Keratinocyte (primary cell): Measurements from ENCODE around the gene YTHDC1.

ENCODE experiments used
- CTCF ChIP-seq, 3 experiments: IDR thresholded peaks in 1 of 3; conservative IDR thresholded peaks in 1 of 3; optimal IDR thresholded peaks in 1 of 3; 2 replicates in 2 of 3; 3 replicates in 1 of 3; pipeline versions ENCODE3 to v1.5.1; 2011; ENCODE audit warnings: low read length in 3 of 3, mild to moderate bottlenecking in 3 of 3, moderate library complexity in 2 of 3, control low read depth in 1 of 3, inconsistent platforms in 1 of 3; ENCODE audit not compliant: insufficient read depth in 2 of 3; ENCODE audit errors: extremely low read depth in 1 of 3
- EZH2 ChIP-seq: IDR thresholded peaks from one replicate; pipeline ENCODE4 v1.6.1; 2012; ENCODE audit warnings: inconsistent platforms, mild to moderate bottlenecking, low read length, moderate library complexity

- TF ChIP-seq EZH2 (no peak), CTCF (optimal IDR thresholded peaks at IDR 0.05 in 1 of 3, IDR thresholded peaks at IDR 0.05 in 1 of 3, conservative IDR thresholded peaks at IDR 0.05 in 1 of 3; ENCODE audit: extremely low read depth in 1 of 3, insufficient read depth in 2 of 3, low read length in 3 of 3) (no peak)
Measured at GRCh38 chr4:68316193-68316969, 33.5 kb downstream of the YTHDC1 start.
